ENCODE results near the gene LMTK3. TPM values are rescaled to one million over a fixed set of nuclear protein-coding genes. Genes with fewer than 3 reads are reported as not detected.

LMTK3 gene
- polyA plus RNA-seq, 1 experiment = 0.25 TPM

DNA sequence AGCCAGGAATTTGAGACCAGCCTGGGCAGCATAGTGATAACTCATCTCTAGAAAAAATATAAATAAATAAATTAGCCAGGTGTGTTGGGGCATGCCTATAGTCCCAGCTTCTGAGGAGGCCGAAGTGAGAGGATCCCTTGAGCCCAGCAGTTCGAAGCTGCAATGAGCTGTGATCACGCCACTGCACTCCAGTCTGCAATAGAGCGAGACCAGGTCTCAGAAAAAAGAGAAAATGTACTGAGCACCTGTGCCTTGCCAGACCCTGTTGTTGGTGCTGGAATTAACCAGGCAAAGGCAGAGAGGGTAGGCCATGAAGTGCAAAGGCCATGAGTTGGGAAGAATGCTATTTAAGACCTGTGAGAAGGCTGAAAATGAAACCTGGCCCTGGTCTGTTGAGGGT lies 39.8 kb downstream of the LMTK3 start:
- ChIA-PET POLR2A (interaction anchor here (1.0 kb wide), 1 partner anchor 9 kb away, joined by 4 read pairs; no protein-coding TSS in a partner anchor), CTCF (no interaction called here)
- H3K9me3 ChIP-seq (ENCODE audit: control insufficient read depth, insufficient read depth, low read length) = no peaks in the 10 kb centered on the region; the same call in 1 of the 2 replicates
- no peaks in the 10 kb centered on the region for H3K27me3 ChIP-seq (ENCODE audit: control insufficient read depth, insufficient read depth, low read length)
- TF ChIP-seq CTCF (IDR thresholded peaks at IDR 0.05; ENCODE audit: low read depth, low read length) = no peak
- H3K27ac ChIP-seq (ENCODE audit: low read depth, low read length) = no peak overlapping the region
- no peak for DNase-seq (ENCODE audit: low read depth, low spot score)
- no peak overlapping the region for H3K4me3 ChIP-seq (ENCODE audit: low read depth, low read length)

DNA sequence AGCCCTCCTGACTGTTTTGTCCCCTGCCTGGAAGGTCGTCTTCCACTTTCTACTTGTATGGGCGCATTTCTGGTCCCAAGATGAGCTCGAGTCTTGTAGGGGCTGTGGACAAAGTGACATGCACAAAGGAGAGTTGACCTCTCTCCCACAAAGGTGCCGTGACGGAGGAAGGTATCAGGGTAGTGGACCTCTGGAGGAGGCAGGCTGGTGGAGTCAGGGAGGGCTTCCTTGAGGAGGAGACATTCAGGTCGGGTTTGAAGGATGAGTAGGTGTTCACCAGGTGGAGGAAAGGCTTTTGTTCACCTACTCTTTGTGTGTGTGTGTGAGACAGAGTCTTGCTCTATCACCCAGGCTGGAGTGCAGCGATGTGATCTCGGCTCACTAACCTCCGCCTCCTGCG lies 40.8 kb downstream of the LMTK3 start:
- no peaks in the 10 kb centered on the region; the same call in 1 of the 2 replicates for H3K9me3 ChIP-seq (ENCODE audit: control insufficient read depth, insufficient read depth, low read length)
- ChIA-PET POLR2A (no interaction called here), CTCF (interaction anchor here (1.2 to 2.0 kb wide), 4 partner anchors 19 to 113 kb away, joined by 3 to 12 read pairs (median 4); partner anchors contain the start of gene KDELR1)
- no peaks in the 10 kb centered on the region for H3K27me3 ChIP-seq (ENCODE audit: control insufficient read depth, insufficient read depth, low read length)
- H3K27ac ChIP-seq (ENCODE audit: low read depth, low read length) = no peak overlapping the region
- H3K4me3 ChIP-seq (ENCODE audit: low read depth, low read length) = no peak overlapping the region
- no peak for TF ChIP-seq CTCF (IDR thresholded peaks at IDR 0.05; ENCODE audit: low read depth, low read length)
- no peak for DNase-seq (ENCODE audit: low read depth, low spot score)

DNA sequence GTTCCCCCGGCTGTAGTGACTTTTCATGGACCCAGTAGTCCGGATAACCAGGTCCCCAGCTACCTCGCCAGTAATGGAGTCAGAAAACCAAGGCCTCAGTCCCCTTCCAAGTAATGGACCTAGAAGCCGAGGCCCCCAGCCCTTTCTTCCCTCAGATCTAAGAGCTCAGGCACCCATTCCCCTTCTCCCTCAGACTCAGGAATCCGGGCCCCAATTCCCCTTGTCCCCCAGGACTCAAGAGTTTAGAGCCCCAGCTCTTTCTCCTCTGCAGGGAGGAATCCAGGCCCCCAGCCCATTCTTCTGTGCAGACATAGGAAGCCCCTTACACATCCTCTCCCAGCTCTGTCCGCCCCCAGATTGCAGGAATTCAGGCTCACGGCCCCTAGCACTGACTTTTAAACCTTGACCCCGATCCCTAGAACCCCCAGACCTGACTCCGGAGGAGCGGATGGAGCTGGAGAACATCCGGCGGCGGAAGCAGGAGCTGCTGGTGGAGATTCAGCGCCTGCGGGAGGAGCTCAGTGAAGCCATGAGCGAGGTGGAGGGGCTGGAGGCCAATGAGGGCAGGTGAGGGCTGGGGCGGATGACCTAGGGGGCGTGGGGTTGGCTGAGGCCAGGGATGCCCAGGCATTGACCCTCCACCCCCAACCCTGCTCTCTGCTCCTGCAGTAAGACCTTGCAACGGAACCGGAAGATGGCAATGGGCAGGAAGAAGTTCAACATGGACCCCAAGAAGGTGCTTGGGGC lies 41.5 kb downstream of the LMTK3 start:
- no peaks in the 10 kb centered on the region for H3K27me3 ChIP-seq (ENCODE audit: control insufficient read depth, insufficient read depth, low read length)
- CTCF ChIA-PET = interaction anchor here (1.2 to 2.0 kb wide), 4 partner anchors 20 to 114 kb away, joined by 3 to 12 read pairs (median 4); partner anchors contain the start of gene KDELR1
- POLR2A ChIA-PET = interaction anchor here (0.6 kb wide), 1 partner anchor 23 kb away, joined by 3 read pairs; no protein-coding TSS in a partner anchor
- TF ChIP-seq CTCF (IDR thresholded peaks at IDR 0.05; ENCODE audit: low read depth, low read length) = no peak
- H3K27ac ChIP-seq (ENCODE audit: low read depth, low read length) = peak overlapping the region; percentile 11
- peak overlapping the region; percentile 86 for H3K4me3 ChIP-seq (ENCODE audit: low read depth, low read length)
- DNase-seq (ENCODE audit: low read depth, low spot score) = no peak
- no peaks in the 10 kb centered on the region; the same call in 1 of the 2 replicates for H3K9me3 ChIP-seq (ENCODE audit: control insufficient read depth, insufficient read depth, low read length)

GRCh38 chr19:48469289-48469881 lies 42.2 kb downstream of the LMTK3 start, which contains the start of gene CYTH2:
Gene CYTH2, plus strand, starts transcription at chr19:48469369. Its CDS starts 139 bp downstream, at chr19:48469508.
- Histone ChIP-seq H3K9me3 (ENCODE audit: control insufficient read depth, insufficient read depth, low read length) (no peaks in the 10 kb centered on the region; the same call in 1 of the 2 replicates), H3K27me3 (ENCODE audit: control insufficient read depth, insufficient read depth, low read length) (no peaks in the 10 kb centered on the region), H3K4me3 (ENCODE audit: low read depth, low read length) (peak within 1 kb of the TSS; percentile 86), H3K27ac (ENCODE audit: low read depth, low read length) (peak within 1 kb of the TSS; percentile 97)
- TF ChIP-seq CTCF (IDR thresholded peaks at IDR 0.05; ENCODE audit: low read depth, low read length) = no peak
- peak; percentile 20 for DNase-seq (ENCODE audit: low read depth, low spot score)
- ChIA-PET POLR2A (no interaction called here), CTCF (interaction anchor here (1.2 to 2.0 kb wide), 4 partner anchors 21 to 115 kb away, joined by 3 to 12 read pairs (median 4); partner anchors contain the start of gene KDELR1)
